Fibroblast of the conjunctiva (primary cell): ENCODE measurements around the gene CREM.

Source experiments
- DNase-seq: peaks from one replicate; pipeline ENCODE4 v3.0.0-alpha.2; 2010; ENCODE audit warnings: low read depth

Gene CREM

DNA sequence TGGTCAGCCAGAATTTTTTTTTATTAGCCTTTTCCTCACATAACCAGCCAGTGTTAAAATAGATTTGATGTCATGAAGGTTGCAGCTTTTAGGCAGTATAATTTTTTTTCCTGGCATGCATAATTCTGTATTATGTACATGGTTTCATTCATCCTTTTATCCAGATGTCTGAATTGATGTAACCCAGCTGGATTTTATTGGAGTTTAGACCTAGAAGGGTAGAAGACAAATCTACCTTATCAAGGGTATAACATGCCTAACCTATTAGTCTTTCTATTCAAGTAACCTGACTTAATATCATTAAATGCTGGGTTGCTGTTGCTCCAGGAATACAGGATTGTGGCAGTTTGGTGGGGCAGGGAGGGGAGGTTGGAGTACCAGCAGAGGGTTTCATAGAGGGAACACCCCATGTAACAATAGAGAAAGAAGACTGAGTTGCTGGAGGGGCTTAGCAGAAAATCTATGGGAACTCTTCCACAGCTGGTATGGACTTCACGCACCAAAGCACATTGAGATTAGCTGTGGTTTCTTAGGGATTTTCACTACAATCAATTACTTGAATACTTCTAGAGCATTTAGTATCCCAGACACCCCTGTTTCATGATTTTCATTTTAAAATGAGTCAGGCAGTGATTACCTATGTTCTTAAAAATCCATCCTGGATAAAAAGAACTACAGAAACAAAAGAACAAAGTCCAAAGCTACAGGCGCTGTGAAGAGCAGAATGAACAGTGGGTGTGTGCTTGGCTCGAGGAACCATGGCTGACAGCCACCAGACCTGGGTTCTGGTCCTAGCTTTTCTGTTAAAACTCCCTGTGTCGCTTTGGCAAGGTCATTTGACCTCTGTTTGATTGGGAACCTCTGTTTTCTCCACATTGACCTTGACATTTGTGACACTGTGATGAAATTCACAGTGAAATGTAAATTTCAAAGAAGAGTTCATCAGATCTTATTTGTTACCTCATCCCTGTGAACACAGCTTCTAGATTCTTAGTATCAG, 93.5 kb downstream of the CREM start:
- DNase-seq = no peak

DNA sequence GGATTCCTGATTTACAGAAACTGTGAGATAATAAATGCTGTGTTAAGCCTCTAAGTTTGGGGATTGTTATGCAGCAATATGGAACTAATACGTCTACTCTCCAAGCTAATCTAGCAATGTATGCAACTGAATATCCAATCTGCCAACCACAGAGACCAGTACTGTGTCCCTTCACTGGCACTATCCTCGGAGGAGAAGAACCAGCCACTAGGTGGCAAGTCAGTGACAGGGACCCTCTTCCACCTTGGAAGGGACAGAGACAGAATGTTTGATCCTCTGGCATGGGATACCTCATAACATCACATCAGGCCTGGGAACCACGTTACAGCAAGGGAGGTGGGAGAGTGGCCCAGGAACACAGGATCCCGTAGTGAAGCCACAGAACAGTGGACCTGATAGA, 96.4 kb downstream of the CREM start:
- no peak for DNase-seq

DNA sequence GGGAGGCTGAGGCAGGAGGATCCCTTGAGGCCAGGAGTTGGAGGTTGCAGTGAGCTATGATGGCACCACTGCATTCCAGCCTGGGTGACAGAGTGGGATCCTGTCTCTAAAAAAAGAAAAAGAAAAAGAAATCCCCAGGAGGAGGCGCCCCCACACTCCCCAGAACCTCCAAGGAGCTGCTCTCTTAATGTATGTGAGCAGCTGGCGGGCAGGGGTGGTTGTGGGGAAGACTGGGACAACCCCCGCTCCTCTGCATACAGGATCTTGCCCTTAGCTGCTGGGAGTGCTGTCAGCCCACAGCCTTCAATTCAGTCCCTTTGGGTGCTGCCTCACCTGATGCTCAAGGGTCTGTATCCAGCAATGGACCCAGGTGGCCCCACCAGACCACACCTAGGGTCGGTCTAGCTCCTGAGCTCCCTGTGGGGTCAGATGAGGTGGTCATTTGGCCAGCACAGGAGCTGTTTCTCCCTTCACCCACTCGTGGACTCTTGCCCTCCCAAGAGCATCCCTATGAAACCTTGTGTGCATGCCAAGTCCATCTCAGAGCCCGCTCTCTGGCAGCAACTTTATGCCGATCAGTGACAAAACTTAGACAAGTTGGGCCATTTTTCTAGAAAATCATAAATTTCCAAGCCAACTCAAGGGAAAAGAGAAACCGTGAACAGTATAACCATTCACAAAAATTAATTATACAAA, 97.5 kb downstream of the CREM start:
- no peak for DNase-seq

DNA sequence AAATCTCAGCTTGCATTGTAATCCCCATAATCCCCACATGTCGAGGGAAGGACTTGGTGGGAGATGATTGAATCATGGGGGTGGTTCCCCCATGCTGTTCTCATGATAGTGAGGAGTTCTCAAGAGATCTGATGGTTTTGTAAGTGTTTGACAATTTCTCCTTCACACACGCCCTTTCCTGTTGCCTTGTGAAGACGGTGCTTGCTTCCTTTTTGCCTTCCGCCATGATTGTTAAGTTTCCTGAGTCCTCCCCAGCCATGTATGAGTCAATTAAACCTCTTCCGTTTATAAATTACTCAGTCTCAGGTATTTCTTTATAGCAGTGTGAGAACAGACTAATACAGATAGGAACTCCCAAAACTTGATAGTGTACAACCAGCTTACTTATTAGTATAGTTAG, 98.6 kb downstream of the CREM start:
- no peak for DNase-seq

DNA sequence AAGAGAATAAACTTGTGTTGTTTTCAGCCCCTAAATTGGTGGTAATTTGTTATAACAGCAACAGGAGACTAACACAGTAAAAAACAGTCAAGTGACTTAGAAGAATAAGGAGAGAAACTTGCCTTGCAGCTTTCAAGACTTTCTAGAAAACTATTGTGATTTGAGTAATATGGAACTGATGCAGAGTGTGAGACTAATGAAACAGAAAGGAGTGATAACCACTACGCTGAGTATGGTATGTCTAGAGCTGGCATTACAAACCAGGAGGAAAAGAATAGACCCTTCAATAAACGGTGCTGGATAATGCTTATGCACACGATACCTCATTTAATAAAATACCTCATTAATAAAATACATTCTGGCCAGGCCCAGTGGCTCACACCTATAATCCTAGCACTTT, 99.9 kb downstream of the CREM start:
- no peak for DNase-seq

DNA sequence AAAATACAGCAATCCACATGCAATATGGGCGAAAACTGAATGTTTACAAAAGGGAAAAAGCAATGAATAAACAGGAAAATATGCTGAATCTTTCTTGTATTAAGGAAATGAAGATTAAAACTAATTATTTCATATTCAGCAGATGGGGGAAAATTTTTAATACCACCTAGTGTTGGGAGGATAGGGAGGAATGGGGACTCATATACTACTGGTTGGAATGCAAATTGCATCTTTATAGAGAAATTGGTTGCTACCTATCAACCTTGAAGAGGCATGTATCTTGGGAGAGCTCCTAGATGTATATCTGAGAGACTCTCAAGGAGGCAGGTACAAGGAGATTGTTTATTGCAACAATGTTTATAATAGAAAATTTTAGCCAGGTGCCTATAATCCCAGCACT, 101.4 kb downstream of the CREM start:
- DNase-seq = no peak

DNA sequence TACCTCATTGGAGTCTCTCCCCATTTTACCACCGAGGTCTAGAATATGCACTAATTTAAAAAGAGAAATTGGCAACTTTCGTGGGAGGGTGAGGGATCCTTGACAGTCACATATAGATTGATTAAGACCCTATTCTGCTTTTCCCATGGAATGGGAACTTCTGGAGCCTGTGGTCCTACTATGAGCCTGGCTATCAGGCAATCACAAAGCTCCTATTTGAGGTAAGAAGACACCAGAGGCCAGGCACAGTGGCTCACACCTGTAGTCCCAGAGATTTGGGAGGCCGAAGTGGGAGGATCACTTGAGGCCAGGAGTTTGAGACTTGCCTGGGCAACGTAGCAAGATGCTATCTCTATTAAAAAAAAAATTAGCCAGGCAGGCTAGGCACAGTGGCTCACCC, 105.0 kb downstream of the CREM start:
- no peak for DNase-seq

DNA sequence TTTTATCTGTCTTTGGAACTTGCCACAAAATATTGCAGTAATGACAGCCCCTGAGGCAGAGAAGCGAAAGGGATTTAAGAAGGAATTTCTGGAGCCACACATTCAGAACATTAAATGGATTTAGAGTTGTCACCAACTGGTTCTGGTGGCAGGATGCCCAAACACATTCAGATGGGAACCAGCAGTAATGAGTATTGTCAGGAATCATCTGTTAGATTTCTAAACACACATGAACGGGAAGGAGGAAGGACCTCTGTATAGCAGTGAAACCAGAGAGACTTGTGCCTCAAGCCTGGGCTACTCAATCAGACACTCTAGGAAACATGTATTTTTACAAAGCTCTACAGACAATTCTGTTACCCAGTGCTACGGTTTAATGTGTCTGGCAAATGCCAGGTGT, 105.9 kb downstream of the CREM start:
- no peak for DNase-seq

DNA sequence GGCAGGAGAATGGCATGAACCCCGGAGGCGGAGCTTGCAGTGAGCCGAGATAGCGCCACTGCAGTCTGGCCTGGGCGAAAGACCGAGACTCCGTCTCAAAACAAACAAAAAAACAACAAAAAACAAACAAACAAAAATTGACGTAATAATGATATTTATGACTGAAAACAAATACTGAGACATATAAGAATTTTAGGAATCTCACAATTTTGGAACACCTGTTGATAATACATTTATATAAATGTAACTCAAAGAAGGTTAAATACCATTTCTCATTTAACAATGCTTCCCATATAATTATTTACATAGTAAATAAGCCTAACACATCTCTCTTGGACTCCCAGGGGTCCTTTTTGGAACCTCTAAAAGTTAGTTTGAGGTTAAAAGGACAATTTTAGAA, 107.4 kb downstream of the CREM start:
- no peak for DNase-seq

DNA sequence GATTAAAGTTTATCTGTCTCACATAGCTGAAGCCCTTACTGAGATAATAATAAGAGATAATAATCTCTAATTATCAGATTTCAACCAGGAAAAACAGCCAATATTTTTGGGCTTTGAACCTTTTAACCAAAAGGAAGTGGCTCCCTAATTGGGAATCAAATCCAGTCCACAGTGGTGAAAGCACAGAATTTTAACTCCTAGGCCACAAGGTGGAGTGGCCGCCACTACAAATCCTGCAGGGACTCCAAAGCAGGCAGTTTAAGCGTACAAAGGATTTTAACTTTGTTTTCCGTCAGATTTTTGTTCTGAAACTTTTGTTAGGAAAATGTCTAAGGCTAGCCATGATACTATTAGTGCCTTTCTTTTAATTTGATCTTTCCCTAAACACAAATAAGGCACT, 110.1 kb downstream of the CREM start:
- DNase-seq = no peak

DNA sequence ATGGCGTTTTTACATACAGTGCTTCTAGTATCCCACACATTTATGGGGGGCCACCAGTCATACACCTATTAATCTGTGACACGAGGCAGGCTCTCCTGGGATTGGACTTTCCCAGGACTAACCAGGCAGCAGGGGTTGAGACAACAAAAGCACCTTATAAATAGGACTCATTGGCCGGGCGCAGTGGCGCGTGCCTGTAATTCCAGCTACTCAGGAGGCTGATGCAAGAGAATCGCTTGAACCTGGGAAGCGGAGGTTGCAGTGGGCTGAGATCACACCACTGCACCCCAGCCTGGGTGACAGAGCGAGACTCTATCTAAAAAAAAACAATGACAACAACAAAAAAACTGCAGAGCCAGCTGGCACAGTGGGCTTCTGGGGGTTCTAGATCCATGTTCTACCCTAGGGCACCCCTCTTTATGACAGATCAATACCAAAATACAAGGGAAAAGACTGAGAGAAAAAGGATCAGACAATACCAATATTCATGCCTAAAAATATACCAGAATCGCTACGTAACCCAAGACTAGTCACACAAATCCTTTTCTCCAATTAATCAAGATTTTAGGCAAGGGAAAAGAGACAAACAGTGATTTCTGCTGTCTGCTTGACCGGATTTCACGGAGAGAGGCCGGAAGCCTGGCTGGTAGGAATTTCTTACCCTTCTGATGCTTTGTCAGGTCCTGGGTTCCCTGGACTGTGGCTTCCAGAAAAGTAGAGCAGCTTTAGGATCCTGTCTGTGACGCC, 111.3 kb downstream of the CREM start:
- DNase-seq = no peak

DNA sequence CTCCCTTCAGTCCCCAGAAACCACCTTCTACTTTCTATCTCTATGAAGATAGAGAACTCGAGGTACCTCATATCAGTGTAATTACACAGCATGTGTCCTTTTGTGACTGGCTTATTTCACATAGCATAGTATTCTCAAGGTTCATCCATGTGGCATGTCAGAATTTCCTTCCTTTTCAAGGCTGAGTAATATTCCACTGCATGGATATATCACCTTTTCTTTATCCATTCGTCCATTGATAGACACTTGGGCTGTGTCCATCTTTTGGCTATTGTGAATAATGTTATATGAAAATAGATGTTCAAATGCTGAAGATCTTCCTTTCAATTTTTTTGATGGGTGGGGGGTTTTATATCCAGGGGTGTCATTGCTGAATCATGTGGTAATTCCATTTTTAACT, 117.9 kb downstream of the CREM start:
- no peak for DNase-seq

DNA sequence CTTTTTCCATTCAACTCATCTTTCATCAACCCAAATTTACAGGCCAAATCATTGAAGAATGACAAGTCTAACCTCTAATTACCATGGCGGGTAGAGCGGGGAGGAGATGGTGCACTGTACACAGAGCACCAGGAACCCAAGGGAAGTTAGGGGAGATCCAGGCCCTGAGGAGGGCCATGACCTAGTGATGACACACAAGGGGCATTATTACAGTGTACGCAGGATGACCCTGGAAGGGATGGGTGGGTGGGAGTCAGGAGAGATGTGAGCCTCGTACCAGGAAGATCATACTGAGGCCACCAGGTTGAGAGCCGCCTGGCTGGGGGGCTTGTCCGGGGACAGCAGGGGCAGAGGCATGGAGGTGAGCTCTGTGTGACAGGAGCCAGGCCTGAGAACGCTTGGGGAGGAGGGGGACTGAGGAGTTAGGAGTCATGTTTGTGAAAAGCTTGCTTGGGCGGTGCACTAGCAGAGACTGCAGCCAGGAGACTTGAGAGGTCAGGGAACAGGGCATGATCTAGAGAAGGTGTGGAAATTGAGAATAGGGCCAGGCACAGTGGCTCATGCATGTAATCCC, 120.2 kb downstream of the CREM start:
- DNase-seq = no peak

DNA sequence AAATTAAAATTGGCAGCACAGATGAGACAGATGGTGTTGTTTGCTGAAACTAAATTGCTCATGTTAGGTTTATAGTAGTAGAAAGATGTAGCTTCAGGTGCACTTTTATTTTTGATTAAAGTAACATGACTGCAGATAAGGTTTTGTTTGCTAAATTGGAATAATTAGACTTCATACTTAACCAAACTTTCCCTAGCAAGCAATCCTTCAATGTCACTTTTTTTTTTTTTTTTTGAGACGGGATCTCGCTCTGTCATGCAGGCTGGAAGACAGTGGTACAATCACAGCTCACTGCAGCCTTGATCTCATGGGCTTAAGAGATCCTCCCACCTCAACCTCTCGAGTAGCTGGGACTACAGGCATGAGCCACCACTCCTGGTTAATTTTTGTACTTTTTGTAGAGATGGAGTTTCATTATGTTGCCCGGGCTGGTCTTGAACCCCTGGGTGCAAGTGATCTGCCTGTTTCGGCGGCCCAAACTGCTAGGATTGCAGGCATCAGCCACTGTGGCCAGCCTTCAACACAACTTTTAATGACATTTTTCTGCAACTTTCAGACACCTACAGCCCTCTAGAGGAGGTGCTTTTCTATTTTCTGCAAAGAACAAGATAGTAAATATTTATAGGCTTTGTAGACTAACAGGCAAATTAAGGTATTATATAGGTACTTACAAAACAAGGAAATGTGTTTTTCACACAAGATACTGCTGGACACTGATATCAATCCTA, 124.9 kb downstream of the CREM start:
- DNase-seq = no peak

DNA sequence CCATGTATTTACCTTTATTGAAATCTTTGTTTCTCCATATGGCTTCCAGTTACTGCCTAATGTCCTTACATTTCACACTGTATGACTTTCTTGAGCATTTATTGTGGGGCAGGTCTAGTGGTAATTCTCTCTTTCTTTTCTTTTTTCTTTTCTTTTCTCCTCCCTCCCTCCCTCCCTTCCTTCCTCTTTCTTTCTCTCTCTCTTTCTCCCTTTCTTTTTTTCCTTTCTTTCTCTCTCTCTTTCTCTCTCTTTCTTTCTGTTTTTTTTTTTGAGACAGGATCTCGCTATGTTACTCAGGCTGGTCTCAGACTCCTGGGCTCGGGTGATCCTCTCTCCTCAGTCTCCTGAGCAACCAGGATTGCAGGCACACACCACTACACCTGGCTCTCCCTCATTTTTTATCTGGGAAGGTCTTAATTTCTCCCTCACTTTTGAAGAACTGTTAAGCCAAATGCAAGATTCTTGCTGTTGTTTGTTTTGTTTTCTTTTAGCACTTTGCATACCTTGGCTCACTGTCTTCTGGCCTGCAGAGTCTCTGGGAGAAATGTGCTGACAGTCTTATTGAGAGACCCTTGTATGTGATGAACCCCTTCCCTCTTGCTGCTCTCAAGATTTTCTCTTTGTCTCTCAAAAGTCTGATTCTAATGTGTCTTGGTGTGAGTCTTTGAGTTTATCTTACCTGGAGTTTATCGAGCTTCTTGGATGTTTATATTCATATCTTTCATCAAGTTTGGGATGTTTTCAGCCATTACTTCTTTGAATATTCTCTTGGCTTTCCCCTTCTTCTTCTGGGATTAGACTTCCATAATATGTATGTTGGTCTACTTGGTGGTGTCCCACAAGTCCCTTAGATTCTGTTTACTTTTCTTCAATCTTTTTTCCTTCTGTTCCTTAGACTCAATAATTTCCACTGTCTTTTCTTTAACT, 130.7 kb downstream of the CREM start:
- DNase-seq = no peak

DNA sequence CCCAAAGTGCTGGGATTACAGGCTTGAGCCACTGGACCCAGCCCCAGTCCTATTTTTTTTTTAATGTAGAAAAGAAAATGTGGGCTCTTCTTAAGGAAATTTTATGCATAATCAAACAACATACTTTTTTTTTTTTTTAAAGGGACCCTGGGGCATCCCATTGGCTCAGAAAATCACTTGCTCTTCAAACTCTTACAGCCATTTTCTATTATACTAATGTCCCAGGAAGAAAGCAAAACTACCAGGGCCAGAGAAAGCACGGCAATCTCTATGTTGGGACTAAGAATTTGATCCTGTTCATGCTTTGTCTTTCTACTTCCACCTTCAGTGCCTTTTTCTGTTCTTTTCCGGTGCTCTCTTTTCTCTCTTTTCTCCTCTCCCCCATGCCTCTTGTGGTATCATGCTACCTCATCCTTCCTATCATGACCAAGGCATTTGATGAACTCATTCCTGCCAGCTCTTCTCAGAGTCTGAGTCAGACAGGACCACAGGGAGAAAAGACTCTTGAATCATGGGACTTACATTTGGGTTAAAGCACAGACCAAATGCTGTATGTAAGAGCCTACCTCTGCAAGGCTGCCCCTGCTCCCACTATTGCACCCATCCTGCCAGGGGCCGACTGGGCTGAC, 133.2 kb downstream of the CREM start:
- DNase-seq = peak; percentile 77

DNA sequence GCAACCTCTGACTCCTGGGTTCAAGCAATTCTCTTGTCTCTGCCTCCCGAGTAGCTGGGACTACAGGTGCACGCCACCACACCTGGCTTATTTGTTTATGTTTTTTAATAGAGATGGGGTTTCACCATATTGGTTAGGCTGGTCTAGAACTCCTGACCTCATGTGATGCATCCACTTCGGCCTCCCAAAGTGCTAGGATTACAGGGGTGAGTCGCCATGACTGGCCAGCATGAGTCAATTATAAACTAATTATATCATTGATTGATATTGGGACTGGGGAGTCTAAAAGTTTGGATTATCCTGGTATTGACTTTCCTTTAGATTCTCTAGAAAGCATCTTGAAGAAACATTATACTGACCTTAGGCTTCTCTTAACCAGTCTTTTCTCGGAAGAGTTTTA, 135.8 kb downstream of the CREM start:
- no peak for DNase-seq
